Spleen (tissue), 7 donors: ENCODE results near the gene PCSK6.

Experiments used
- CTCF ChIP-seq, 11 experiments: fragments of 200-600 bp in 7 of 11; fragments of 450-650 bp in 4 of 11; sonication (generic) in 4 of 11; IDR thresholded peaks in 8 of 11; conservative IDR thresholded peaks in 3 of 11; 1 replicate in 7 of 11; 2 replicates in 4 of 11; pipeline versions ENCODE4 v1.4.0 to v1.8.0; 2016 to 2021; ENCODE audit warnings: antibody characterized with exemption in 11 of 11, inconsistent platforms in 4 of 11, mild to moderate bottlenecking in 1 of 11
- POLR2A ChIP-seq, 3 donors: fragments of 450-650 bp; IDR thresholded peaks; one replicate each; pipeline ENCODE4 v1.5.1; 2017; ENCODE audit warnings: antibody characterized with exemption in 3 of 3, mild to moderate bottlenecking in 1 of 3
- POLR2AphosphoS5 ChIP-seq, 3 donors: sonication (generic); formaldehyde crosslinking; IDR thresholded peaks; one replicate each; pipeline ENCODE4 v1.5.1; 2017; ENCODE audit warnings: antibody characterized with exemption in 3 of 3
- donor health status: DM: no; HTN: no; CAD: no; lungs with moderate emphysema.
- donor health status: DM: no; HTN: no; CAD: no.
- donor health status: DM: no; HTN: no; CAD: no.

GRCh38 chr15:101305820-101306255 is 183.7 kb downstream of the PCSK6 start:
- TF ChIP-seq CTCF (IDR thresholded peaks at IDR 0.05 in 8 of 11, conservative IDR thresholded peaks at IDR 0.05 in 3 of 11) (no peak), POLR2A (IDR thresholded peaks at IDR 0.05) (no peak), POLR2AphosphoS5 (IDR thresholded peaks at IDR 0.05) (no peak)
